Caco-2 (cell line): Measurements from ENCODE around the gene UBXN2A. TPM values are rescaled to one million over a fixed set of nuclear protein-coding genes. Genes with fewer than 3 reads are reported as not detected.
A peak's percentile ranks its signal among the peaks of the same experiment; 100 is the strongest.

Experiments
- BruUV-seq: library from RNA; stranded (reverse); fragments of 400-500 nt; replicated peaks from 2 replicates; lab custom pipeline; 2021; lab: Mats Ljungman, UMichigan
- CTCF ChIA-PET: fragments of 300-600 bp; sonication (Branson Sonifier 250); formaldehyde crosslinking; loops from one replicate; lab custom pipeline; 2022; ENCODE audit warnings: antibody characterized with exemption; lab: Charles Lee
- POLR2A ChIA-PET: fragments of 300-600 bp; sonication (Branson Sonifier 250); formaldehyde crosslinking; loops from one replicate; lab custom pipeline; 2022; ENCODE audit warnings: antibody characterized with exemption; lab: Charles Lee
- DNase-seq, 2 experiments: peaks; one replicate each; pipeline versions ENCODE4 v3.0.0 to v3.0.0-alpha.2; 2020 to 2022
- H3K27me3 ChIP-seq: replicated peaks from 2 replicates; pipeline ENCODE4 v1.6.0; 2011; ENCODE audit warnings: low read length; ENCODE audit not compliant: control insufficient read depth, insufficient read depth
- H3K36me3 ChIP-seq: 2 replicates; pipeline ENCODE4 v1.5.1; 2011; ENCODE audit warnings: low read length; ENCODE audit not compliant: control insufficient read depth, insufficient read depth
- H3K4me1 ChIP-seq: fragments of 250-450 bp; sonication (Bioruptor Pico); 2 replicates; pipeline ENCODE4 v1.5.1; 2020; ENCODE audit warnings: mild to moderate bottlenecking
- H3K4me3 ChIP-seq: 2 replicates; pipeline ENCODE4 v1.5.1; 2011; ENCODE audit warnings: low read depth, mild to moderate bottlenecking, control low read depth, low read length
- H3K9me3 ChIP-seq: fragments of 250-450 bp; sonication (Bioruptor Pico); 2 replicates; pipeline ENCODE4 v1.5.1; 2020; ENCODE audit warnings: mild to moderate bottlenecking, moderate library complexity
- H3K27ac Mint-ChIP-seq: one replicate; pipeline ENCODE4 v1.8.0; 2022; ENCODE audit warnings: mixed read lengths; ENCODE audit not compliant: unreplicated experiment
- H3K27me3 Mint-ChIP-seq: one replicate; pipeline ENCODE4 v1.8.0; 2022; ENCODE audit warnings: mixed read lengths; ENCODE audit not compliant: insufficient read depth, unreplicated experiment
- H3K36me3 Mint-ChIP-seq: one replicate; pipeline ENCODE4 v1.8.0; 2022; ENCODE audit warnings: mild to moderate bottlenecking, mixed read lengths; ENCODE audit not compliant: insufficient read depth, unreplicated experiment
- H3K4me1 Mint-ChIP-seq: one replicate; pipeline ENCODE4 v1.8.0; 2022; ENCODE audit warnings: low read depth, mixed read lengths; ENCODE audit not compliant: unreplicated experiment
- H3K4me3 Mint-ChIP-seq: one replicate; pipeline ENCODE4 v1.8.0; 2022; ENCODE audit warnings: mild to moderate bottlenecking, moderate library complexity, mixed read lengths; ENCODE audit not compliant: unreplicated experiment
- H3K9me3 Mint-ChIP-seq: one replicate; pipeline ENCODE4 v1.8.0; 2022; ENCODE audit warnings: mixed read lengths; ENCODE audit not compliant: unreplicated experiment
- CTCF ChIP-seq, 2 experiments: fragments of 200-600 bp in 1 of 2; IDR thresholded peaks; 1 replicate in 1 of 2; 2 replicates in 1 of 2; pipeline versions ENCODE4 v1.5.1 to v1.8.0; 2011 to 2022; ENCODE audit warnings: antibody characterized with exemption in 1 of 2, control low read depth in 1 of 2, inconsistent platforms in 1 of 2, low read depth in 1 of 2, low read length in 1 of 2, mild to moderate bottlenecking in 1 of 2, moderate library complexity in 1 of 2; ENCODE audit not compliant: insufficient read depth in 1 of 2, severe bottlenecking in 1 of 2, unreplicated experiment in 1 of 2
- intact Hi-C: fragments of 100-400 bp; cut with micrococcal nuclease; formaldehyde crosslinking; loops from one replicate; pipeline ENCODE4 v1.10.0; 2022; ENCODE audit not compliant: unreplicated experiment
- total RNA-seq: library from RNA; stranded (reverse); gene quantifications from 2 replicates; pipeline ENCODE4 v1.2.3, GENCODE V29; 2022

Gene UBXN2A
- total RNA-seq, 1 experiment from 2014 or later = 22.0 TPM

GRCh38 chr2:24008672-24009366, 68.6 kb downstream of the UBXN2A start:
- Mint-ChIP-seq H3K36me3 (no peaks in the 10 kb centered on the region), H3K27ac (no peak overlapping the region), H3K9me3 (no peaks in the 10 kb centered on the region), H3K4me1 (peaks cover 14% of the 10 kb centered on the region), H3K4me3 (peak overlapping the region; percentile 63), H3K27me3 (no peaks in the 10 kb centered on the region)
- Histone ChIP-seq H3K36me3 (no peaks in the 10 kb centered on the region), H3K4me1 (no peaks in the 10 kb centered on the region), H3K9me3 (no peaks in the 10 kb centered on the region), H3K4me3 (no peak overlapping the region), H3K27me3 (no peaks in the 10 kb centered on the region)
- DNase-seq = no peak
- intact Hi-C loops = no loop called here
- no TSS peak for BruUV-seq
- no peak for TF ChIP-seq CTCF (IDR thresholded peaks at IDR 0.05; ENCODE audit: insufficient read depth in 1 of 2, low read depth in 1 of 2, low read length in 1 of 2, severe bottlenecking in 1 of 2, unreplicated experiment in 1 of 2)
- CTCF ChIA-PET = interaction anchor here (1.2 kb wide), 1 partner anchor 76 kb away, joined by 4 read pairs; the partner anchor contains the start of gene TP53I3
- POLR2A ChIA-PET = no interaction called here

GRCh38 chr2:24009367-24009679, 69.1 kb downstream of the UBXN2A start:
- Mint-ChIP-seq H3K36me3 (no peaks in the 10 kb centered on the region), H3K27ac (no peak overlapping the region), H3K9me3 (no peaks in the 10 kb centered on the region), H3K27me3 (no peaks in the 10 kb centered on the region), H3K4me3 (peak overlapping the region; percentile 63), H3K4me1 (peaks cover 15% of the 10 kb centered on the region)
- no TSS peak for BruUV-seq
- peak overlapping the region; percentile 40; the same call in 1 of the 2 replicates for H3K4me3 ChIP-seq
- ChIA-PET CTCF (interaction anchor here (1.2 kb wide), 1 partner anchor 75 kb away, joined by 4 read pairs; the partner anchor contains the start of gene TP53I3), POLR2A (interaction anchor here (0.6 kb wide), 1 partner anchor 18 kb away, joined by 3 read pairs; no protein-coding TSS in a partner anchor)
- no peak for DNase-seq
- H3K36me3 ChIP-seq = no peaks in the 10 kb centered on the region
- intact Hi-C loops = no loop called here
- no peaks in the 10 kb centered on the region for H3K9me3 ChIP-seq
- TF ChIP-seq CTCF (IDR thresholded peaks at IDR 0.05; ENCODE audit: insufficient read depth in 1 of 2, low read depth in 1 of 2, low read length in 1 of 2, severe bottlenecking in 1 of 2, unreplicated experiment in 1 of 2) = no peak
- no peaks in the 10 kb centered on the region for H3K4me1 ChIP-seq
- no peaks in the 10 kb centered on the region for H3K27me3 ChIP-seq

- peaks cover 2% of the 10 kb centered on the region; the same call in 1 of the 2 replicates for H3K4me1 ChIP-seq
- ChIA-PET POLR2A (interaction anchor here (0.6 kb wide), 1 partner anchor 18 kb away, joined by 3 read pairs; no protein-coding TSS in a partner anchor), CTCF (interaction anchor here (1.2 kb wide), 1 partner anchor 74 kb away, joined by 4 read pairs; the partner anchor contains the start of gene TP53I3)
- no peaks in the 10 kb centered on the region for H3K27me3 ChIP-seq
- Mint-ChIP-seq H3K27me3 (no peaks in the 10 kb centered on the region), H3K36me3 (no peaks in the 10 kb centered on the region), H3K4me1 (peaks cover 20% of the 10 kb centered on the region), H3K27ac (no peak within 1 kb of the TSS), H3K4me3 (peak within 1 kb of the TSS; percentile 63), H3K9me3 (no peaks in the 10 kb centered on the region)
- BruUV-seq = no TSS peak
- DNase-seq = peak in 1 of 2 experiments; percentile 35
- no peaks in the 10 kb centered on the region for H3K36me3 ChIP-seq
- no peaks in the 10 kb centered on the region for H3K9me3 ChIP-seq
- intact Hi-C loops = no loop called here
- no peak for TF ChIP-seq CTCF (IDR thresholded peaks at IDR 0.05; ENCODE audit: insufficient read depth in 1 of 2, low read depth in 1 of 2, low read length in 1 of 2, severe bottlenecking in 1 of 2, unreplicated experiment in 1 of 2)
- peak within 1 kb of the TSS; percentile 40 for H3K4me3 ChIP-seq
Observed at GRCh38 chr2:24009680-24010476, 69.6 kb downstream of the UBXN2A start, which contains the start of gene MFSD2B. Gene MFSD2B, plus strand, starts transcription at chr2:24010085. Its CDS starts 12 bp downstream, at chr2:24010097.
